GM12878 (cell line): ENCODE results near the gene AMN.

Experiments
- FOS ChIP-seq: IDR thresholded peaks from 3 replicates; pipeline ENCODE4 v1.6.1; 2011; ENCODE audit warnings: borderline replicate concordance; ENCODE audit not compliant: insufficient read length; ENCODE audit errors: extremely low read depth
- TF ChIP-seq, protein P1 (sequence below), 3 experiments: IDR thresholded peaks in 2 of 3; conservative IDR thresholded peaks in 1 of 3; 2 replicates each; pipeline ENCODE4 v1.5.1; 2011; ENCODE audit warnings: low read depth in 3 of 3, low read length in 3 of 3, mild to moderate bottlenecking in 3 of 3, control low read depth in 2 of 3, moderate library complexity in 2 of 3, inconsistent platforms in 1 of 3, mixed read lengths in 1 of 3; ENCODE audit not compliant: control insufficient read depth in 2 of 3, insufficient read depth in 1 of 3; ENCODE audit errors: extremely low read depth in 1 of 3

DNA sequence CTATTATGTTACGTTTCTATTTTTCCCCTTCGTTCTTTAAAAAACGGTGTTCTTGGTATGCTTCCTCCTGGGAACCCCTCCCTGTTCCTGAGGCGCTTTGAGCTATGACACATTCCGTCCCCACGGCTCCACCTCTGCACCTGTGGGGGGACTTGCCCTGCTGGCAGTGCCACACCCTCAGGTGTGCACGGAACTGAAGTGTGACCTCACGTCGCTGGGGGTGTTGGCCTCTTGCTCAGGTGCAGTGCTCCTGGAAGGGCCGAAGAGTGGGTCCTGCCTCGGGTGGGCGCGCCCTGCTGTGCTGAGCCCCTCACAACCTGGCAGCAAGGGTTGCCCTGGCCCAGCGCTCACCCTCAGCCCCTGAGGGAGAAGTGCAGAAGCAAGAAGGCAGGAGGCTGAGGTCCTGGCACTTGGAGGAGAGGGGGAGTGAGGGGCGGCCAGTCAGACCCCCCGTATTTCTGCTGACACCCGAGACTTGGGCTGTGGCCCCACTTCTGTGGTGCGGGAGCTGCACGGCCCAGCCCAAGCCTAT, 4.9 kb downstream of the AMN start:
- TF ChIP-seq, protein P1, sequence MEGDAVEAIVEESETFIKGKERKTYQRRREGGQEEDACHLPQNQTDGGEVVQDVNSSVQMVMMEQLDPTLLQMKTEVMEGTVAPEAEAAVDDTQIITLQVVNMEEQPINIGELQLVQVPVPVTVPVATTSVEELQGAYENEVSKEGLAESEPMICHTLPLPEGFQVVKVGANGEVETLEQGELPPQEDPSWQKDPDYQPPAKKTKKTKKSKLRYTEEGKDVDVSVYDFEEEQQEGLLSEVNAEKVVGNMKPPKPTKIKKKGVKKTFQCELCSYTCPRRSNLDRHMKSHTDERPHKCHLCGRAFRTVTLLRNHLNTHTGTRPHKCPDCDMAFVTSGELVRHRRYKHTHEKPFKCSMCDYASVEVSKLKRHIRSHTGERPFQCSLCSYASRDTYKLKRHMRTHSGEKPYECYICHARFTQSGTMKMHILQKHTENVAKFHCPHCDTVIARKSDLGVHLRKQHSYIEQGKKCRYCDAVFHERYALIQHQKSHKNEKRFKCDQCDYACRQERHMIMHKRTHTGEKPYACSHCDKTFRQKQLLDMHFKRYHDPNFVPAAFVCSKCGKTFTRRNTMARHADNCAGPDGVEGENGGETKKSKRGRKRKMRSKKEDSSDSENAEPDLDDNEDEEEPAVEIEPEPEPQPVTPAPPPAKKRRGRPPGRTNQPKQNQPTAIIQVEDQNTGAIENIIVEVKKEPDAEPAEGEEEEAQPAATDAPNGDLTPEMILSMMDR (IDR thresholded peaks at IDR 0.05 in 2 of 3, conservative IDR thresholded peaks at IDR 0.05 in 1 of 3; ENCODE audit: control insufficient read depth in 2 of 3, extremely low read depth in 1 of 3, insufficient read depth in 1 of 3, low read depth in 3 of 3, low read length in 3 of 3): no peak
- no peak for TF ChIP-seq FOS
